Breast epithelium (tissue), 4 donors: ENCODE results near the gene RPS15. TPM values are rescaled to one million over a fixed set of nuclear protein-coding genes. Genes with fewer than 3 reads are reported as not detected.

ENCODE experiments used
- DNase-seq, 2 donors: peaks; one replicate each; pipeline ENCODE4 v3.0.0-alpha.2; 2019; ENCODE audit warnings: low spot score in 2 of 2
- H3K27ac ChIP-seq, 2 donors: fragments of 200-600 bp; sonication (generic) in 1 of 2; one replicate each; pipeline ENCODE4 v1.5.1; 2016 to 2019; ENCODE audit warnings: mild to moderate bottlenecking in 1 of 2
- H3K27me3 ChIP-seq, 2 donors: fragments of 200-600 bp; sonication (generic) in 1 of 2; one replicate each; pipeline versions ENCODE4 v1.5.1 to v1.6.0; 2017 to 2019; ENCODE audit warnings: control low read depth in 1 of 2, mild to moderate bottlenecking in 1 of 2
- H3K36me3 ChIP-seq: fragments of 200-600 bp; one replicate; pipeline ENCODE4 v1.5.1; 2019
- H3K4me1 ChIP-seq, 2 donors: fragments of 200-600 bp; sonication (generic); one replicate each; pipeline ENCODE4 v1.5.1; 2016 to 2019; ENCODE audit warnings: control low read depth in 1 of 2
- H3K4me3 ChIP-seq, 3 donors: fragments of 200-600 bp; sonication (generic); 1 replicate in 2 of 3; 2 replicates in 1 of 3; pipeline ENCODE4 v1.5.1; 2016 to 2019; ENCODE audit warnings: mild to moderate bottlenecking in 3 of 3, moderate library complexity in 2 of 3
- H3K9me3 ChIP-seq, 2 donors: fragments of 200-600 bp; sonication (generic) in 1 of 2; one replicate each; pipeline ENCODE4 v1.5.1; 2016 to 2019; ENCODE audit warnings: control low read depth in 1 of 2
- POLR2A ChIP-seq: fragments of 450-650 bp; IDR thresholded peaks from one replicate; pipeline ENCODE4 v1.6.1; 2016; ENCODE audit warnings: antibody characterized with exemption, mild to moderate bottlenecking, moderate library complexity
- POLR2AphosphoS5 ChIP-seq, 3 donors: sonication (generic); formaldehyde crosslinking; IDR thresholded peaks; one replicate each; pipeline ENCODE4 v1.6.1; 2017; ENCODE audit warnings: antibody characterized with exemption in 3 of 3
- intact Hi-C: fragments of 100-400 bp; cut with DNase I; formaldehyde crosslinking; loops from one replicate; pipeline ENCODE4 v1.15.1; 2023; ENCODE audit warnings: low total_unique reads
- total RNA-seq, 3 donors: library from RNA; depleted of rRNA; stranded (reverse); fragments of >200 nt; gene quantifications; one replicate each; pipeline ENCODE4 v1.1.0, GENCODE V29; 2016
- TF ChIP-seq, protein P1 (sequence below), 3 donors: fragments of 450-650 bp; IDR thresholded peaks; one replicate each; pipeline ENCODE4 v1.5.1; 2016 to 2017; ENCODE audit warnings: antibody characterized with exemption in 3 of 3, mild to moderate bottlenecking in 3 of 3, moderate library complexity in 3 of 3

Gene RPS15
- total RNA-seq, 3 donors from 2014 or later, result 2,978 to 3,238 (median 2,982) TPM

DNA sequence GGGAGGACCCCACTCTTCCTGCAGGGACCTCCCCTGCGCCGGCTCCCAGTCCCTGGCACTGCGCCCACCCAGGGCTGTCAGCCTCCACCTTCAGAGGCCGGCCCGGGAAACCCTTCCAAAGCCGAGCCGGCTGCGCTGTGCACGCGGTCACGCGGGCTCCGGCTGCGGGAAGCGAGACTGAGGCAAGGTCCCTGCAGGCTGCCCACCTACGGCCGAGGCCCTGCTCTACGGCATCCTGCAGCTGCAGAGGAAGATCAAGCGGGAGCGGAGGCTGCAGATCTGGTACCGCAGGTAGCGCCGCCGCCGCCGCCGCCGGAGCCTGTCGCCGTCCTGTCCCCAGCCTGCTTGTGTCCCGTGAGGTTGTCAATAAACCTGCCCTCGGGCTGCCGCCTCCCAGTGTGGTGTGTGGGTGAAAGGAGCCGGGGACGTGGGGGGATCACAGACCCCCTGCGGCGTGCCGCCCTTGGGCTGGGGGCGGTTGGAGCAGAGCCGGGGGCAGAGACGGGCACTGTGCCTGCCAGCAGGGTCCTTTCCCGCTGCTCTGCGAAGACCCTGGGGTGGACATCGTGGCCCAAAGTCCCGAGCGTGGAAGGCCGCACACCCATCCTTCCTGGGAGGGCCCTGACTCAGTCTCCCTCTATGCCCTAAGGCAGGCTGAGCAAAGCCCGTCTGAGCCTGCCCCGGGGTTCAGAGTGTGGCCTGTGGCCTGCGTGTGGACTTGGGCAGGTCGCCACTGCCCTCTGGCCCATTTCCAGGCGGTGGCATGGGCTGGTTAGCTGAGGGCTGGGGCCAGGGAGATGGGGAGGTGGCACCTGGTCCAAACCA is 42.8 kb upstream of the RPS15 start:
- DNase-seq, result no peak
- H3K4me1 ChIP-seq, result no peaks in the 10 kb centered on the region
- H3K27me3 ChIP-seq, result no peaks in the 10 kb centered on the region
- no peaks in the 10 kb centered on the region for H3K9me3 ChIP-seq
- peaks cover 6% of the 10 kb centered on the region for H3K36me3 ChIP-seq
- H3K4me3 ChIP-seq, result peak overlapping the region in 2 of 3 donors; percentile 8 to 19
- TF ChIP-seq POLR2AphosphoS5 (IDR thresholded peaks at IDR 0.05) (no peak), POLR2A (no peak)
- TF ChIP-seq, protein P1, sequence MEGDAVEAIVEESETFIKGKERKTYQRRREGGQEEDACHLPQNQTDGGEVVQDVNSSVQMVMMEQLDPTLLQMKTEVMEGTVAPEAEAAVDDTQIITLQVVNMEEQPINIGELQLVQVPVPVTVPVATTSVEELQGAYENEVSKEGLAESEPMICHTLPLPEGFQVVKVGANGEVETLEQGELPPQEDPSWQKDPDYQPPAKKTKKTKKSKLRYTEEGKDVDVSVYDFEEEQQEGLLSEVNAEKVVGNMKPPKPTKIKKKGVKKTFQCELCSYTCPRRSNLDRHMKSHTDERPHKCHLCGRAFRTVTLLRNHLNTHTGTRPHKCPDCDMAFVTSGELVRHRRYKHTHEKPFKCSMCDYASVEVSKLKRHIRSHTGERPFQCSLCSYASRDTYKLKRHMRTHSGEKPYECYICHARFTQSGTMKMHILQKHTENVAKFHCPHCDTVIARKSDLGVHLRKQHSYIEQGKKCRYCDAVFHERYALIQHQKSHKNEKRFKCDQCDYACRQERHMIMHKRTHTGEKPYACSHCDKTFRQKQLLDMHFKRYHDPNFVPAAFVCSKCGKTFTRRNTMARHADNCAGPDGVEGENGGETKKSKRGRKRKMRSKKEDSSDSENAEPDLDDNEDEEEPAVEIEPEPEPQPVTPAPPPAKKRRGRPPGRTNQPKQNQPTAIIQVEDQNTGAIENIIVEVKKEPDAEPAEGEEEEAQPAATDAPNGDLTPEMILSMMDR (IDR thresholded peaks at IDR 0.05), result no peak
- intact Hi-C loops, result no loop called here
- no peak overlapping the region for H3K27ac ChIP-seq

DNA sequence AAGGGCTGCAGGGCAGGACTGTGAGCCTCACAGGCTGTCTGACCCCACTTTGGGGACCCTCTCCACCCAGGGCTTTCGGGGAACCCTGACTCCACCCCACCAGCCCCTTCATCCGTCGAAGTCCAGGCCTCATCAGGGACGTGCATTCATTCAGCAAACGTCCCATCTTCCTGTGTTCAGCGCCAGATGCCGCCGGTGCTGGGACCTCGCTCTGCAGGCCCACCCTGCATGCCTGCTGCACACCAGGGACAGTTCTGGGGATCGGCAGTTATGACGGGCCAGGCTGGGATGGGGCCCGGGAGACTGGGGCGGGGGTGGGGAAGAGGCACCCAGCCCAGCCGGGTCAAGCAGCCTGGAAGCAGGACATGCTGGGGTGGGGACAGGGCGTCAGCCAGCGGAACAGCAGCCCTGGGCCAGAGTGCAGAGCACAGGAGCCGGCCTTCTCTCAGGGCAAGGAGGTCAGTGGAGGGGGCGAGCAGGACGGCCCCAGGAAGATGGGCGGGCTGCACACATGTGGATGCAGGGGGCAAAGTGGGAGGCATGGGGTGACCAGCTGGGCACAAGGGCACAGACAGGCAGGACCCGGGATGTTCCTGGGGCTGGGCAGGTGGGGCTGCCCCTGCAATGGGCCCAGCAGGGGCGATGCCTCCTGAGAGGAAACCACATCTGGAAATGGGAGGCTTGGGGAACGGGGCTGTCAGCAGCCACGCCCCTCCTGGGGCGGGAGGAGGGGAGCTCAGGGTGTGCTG is 42.0 kb upstream of the RPS15 start:
- DNase-seq, result no peak
- TF ChIP-seq POLR2A (no peak), POLR2AphosphoS5 (IDR thresholded peaks at IDR 0.05) (no peak)
- TF ChIP-seq, protein P1 (IDR thresholded peaks at IDR 0.05), result no peak
- intact Hi-C loops, result no loop called here
- Histone ChIP-seq H3K4me1 (peaks cover 0 to 6% of the 10 kb centered on the region in 2 donors), H3K27ac (no peak overlapping the region), H3K36me3 (no peaks in the 10 kb centered on the region), H3K9me3 (no peaks in the 10 kb centered on the region), H3K27me3 (no peaks in the 10 kb centered on the region), H3K4me3 (peak overlapping the region in 1 of 3 donors; percentile 8)

DNA sequence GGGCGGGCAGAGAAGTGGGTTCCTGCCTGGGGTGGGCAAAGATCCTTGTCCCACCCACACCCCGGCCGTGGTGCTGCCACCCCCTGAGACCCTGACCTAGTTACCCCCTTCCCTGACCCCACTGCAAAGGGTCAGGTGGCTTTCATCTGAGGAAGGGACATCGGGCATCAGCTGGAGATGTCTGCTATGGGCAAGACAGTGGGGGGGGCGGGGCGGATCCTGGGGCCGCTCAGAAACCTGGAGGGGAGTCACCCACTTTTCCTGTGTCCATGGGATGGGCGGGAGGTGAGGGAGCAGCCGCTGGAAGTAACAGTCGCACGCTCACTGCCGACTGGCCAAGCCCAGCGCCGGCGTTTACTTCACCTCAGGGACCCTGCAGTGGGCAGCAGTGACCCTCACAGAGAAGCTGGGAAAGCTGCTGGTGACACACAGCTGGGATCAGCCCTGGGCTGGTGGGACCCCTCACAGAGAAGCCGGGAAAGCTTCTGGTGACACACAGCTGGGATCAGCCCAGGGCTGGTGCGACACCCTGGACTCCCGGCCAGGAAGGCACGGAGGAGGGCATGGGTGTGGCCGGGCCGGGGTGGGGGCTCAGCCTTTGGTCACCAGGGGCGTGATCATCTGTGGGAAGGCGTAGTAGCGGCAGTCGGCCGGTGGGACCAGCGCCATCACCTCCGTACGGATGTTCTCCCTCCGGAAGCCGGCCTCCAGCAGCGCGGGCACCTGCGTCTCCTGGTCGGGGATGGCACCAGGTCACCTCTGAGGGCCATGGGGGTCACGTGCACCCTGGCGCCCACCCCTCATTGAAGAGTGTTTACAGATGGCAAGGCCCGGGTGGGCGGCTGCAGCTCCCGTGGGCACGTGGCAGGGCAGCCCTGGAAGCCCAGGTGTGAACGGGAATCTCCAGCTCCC is 41.2 kb upstream of the RPS15 start:
- intact Hi-C loops, result no loop called here
- Histone ChIP-seq H3K4me3 (peak overlapping the region in 1 of 3 donors; percentile 8), H3K27me3 (no peaks in the 10 kb centered on the region), H3K36me3 (no peaks in the 10 kb centered on the region), H3K9me3 (no peaks in the 10 kb centered on the region), H3K27ac (no peak overlapping the region), H3K4me1 (peaks cover 0 to 8% of the 10 kb centered on the region in 2 donors)
- TF ChIP-seq POLR2AphosphoS5 (IDR thresholded peaks at IDR 0.05) (no peak), POLR2A (no peak)
- TF ChIP-seq, protein P1 (IDR thresholded peaks at IDR 0.05), result no peak
- DNase-seq, result no peak

DNA sequence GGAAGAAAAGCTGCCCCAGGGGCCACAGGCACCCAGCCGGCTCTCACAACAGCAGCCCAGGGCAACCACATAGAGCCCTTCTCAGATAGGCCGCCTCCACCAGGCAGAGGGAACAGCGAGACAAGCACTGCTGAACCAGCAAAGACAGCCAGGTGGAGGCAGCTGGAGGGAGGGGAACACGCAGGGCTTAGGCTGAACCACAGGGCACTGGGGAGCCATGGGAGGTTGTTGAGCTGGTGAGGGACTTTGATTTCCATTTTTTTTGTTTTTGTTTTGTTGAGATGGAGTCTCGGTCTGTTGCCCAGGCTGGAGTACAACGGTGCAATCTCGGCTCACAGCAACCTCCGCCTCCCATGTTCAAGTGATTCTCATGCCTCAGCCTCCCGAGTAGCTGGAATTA is 40.4 kb upstream of the RPS15 start:
- Histone ChIP-seq H3K9me3 (no peaks in the 10 kb centered on the region), H3K27ac (no peak overlapping the region), H3K4me1 (peaks cover 0 to 13% of the 10 kb centered on the region in 2 donors), H3K36me3 (no peaks in the 10 kb centered on the region), H3K4me3 (no peak overlapping the region), H3K27me3 (no peaks in the 10 kb centered on the region)
- TF ChIP-seq, protein P1 (IDR thresholded peaks at IDR 0.05), result no peak
- TF ChIP-seq POLR2A (no peak), POLR2AphosphoS5 (IDR thresholded peaks at IDR 0.05) (no peak)
- no peak for DNase-seq
- intact Hi-C loops, result no loop called here
